Raji (cell line): ENCODE measurements around the gene CYS1.

Source experiments
- POLR2A ChIP-seq: IDR thresholded peaks from 2 replicates; pipeline ENCODE4 v1.6.1; 2011; ENCODE audit warnings: low read depth, low read length, control low read depth; ENCODE audit not compliant: insufficient read depth

The CYS1 gene

GRCh38 chr2:10031886-10032745 lies 48.1 kb downstream of the CYS1 start:
- TF ChIP-seq POLR2A, result no peak

- TF ChIP-seq POLR2A, result no peak
Measured at GRCh38 chr2:10030311-10030736, 49.9 kb downstream of the CYS1 start.

- no peak for TF ChIP-seq POLR2A
Measured at GRCh38 chr2:10029875-10030223, 50.4 kb downstream of the CYS1 start.

DNA sequence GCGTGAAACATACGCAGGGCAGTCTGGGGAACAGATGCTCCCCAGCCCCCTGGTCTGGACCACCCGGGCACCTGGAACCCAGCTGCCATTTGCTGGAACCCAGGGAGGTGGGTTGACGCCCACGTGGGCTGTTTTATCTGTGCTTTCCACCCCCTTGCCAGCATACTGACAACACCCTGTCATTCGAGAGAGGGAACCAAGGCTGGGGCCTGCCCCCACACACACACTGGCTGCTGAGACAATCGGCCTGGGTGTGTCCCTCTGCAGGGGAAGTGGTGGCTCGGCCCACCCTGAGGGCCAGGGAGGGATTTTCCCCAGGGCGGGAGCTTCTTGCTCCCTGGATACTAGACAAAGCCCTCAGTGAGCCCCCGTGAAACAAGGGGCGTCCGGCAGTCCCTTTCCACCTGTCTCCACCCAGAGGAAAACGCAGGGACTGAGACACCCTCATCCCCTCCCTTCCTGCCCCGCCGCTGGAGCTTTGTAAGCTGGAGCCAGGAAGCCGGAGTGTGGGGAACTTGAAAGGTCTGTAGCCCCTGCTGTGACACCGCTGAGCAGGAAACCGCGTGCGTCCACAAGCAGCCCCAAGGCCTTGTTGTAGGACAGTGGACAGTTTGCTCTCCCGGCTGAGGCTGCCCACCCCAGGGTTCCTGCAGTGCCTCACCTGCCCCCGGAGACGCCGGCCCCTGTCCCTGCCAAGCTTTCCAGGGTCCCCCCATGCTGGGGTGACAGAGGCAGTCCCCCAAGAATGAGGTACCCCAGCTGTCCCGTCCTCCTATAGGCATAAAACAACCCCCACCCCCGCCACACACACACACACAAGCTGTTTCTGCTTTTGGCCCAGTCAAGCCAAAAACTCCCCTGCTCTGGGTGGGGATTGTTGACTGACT lies 51.0 kb downstream of the CYS1 start:
- no peak for TF ChIP-seq POLR2A

GRCh38 chr2:10028407-10028987 lies 51.7 kb downstream of the CYS1 start:
- no peak for TF ChIP-seq POLR2A

DNA sequence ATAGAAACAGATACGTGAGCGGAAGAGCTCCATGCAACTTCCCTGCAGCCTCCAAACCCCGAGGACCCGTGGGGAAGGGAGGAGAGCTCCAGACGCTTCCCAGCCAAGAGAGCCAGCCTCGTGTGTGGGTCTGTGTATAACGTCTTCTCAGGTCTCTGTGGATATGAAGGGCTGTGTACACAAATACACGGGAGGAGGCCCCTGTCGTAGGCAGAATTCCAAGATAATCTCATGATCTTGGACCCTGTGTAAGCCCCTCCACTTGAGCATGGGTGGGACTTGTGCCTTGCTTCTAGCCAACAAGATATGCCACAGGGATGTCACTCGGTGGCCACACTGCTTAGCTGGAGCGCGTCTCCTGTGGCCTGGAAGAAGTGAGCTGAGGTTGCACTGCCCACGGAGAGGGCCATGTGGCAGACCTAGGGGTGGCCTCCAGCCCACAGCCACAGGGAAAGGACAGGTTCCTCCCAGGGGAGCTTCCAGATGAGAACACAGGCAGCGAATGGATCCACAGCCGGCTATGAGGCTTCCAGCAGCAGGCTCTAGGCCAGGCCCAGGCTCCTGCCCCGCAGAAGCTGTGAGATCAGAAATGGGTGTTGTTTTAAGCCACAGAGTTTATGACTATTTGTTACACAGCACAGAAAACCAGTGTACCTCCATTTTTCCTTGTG lies 52.4 kb downstream of the CYS1 start:
- no peak for TF ChIP-seq POLR2A

- TF ChIP-seq POLR2A, result no peak
Measured at GRCh38 chr2:10026940-10027569, 53.2 kb downstream of the CYS1 start.

DNA sequence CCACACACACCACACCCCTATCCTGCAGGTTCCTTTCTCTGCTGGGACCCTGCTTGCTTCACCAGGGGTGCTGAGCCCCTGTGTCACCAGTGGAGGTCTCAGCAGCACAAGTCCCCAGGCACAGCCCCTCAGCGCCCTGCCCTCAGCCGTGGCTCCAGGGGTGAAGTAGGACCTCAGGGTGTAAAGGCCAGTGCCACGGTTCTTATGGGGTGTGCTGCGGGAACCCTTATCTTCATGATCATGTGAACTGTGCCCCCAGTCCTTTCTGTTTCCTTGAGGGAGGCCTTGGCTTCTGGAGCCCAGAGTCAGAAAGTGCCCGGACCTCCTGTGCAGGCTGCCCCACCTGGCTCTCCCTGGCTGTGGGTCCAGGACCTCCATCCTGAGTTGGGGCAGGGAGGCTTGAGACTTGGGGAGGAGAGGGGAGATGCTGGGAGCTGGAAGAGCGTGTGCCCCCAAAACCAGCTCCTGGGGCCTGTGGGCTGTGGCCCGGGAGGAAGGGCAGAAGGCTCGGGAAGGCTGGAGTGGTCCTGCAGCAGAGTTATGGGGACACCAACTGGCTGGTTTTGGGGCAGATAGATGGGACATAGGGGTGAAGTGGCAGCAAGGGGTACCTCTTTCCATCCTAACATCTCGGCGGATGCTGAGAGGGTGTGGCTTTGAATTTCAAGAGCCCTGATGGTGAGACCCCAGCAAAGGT lies 57.1 kb downstream of the CYS1 start:
- no peak for TF ChIP-seq POLR2A

GRCh38 chr2:10022445-10022844 lies 57.8 kb downstream of the CYS1 start:
- TF ChIP-seq POLR2A, result no peak

DNA sequence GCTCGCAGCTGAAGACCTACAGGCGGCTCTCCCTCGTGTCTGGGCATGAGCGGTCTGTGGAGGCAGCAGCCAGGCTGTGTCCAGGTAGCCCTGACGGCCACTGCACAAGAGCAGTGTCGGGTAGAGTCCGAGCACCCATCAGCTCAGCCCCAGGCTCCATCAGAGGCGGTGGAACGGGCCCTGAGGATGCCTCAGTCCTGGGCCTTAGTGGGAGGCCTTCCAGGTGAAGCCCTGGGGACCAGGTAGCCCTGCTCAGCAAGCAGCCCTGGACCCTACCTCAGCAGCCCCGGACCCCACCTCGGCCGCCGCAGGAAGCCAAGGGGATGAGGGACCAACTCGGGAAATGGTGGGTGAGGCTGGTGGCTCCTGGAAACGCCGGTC lies 58.2 kb downstream of the CYS1 start:
- TF ChIP-seq POLR2A, result no peak

GRCh38 chr2:10019602-10020400 lies 60.4 kb downstream of the CYS1 start:
- no peak for TF ChIP-seq POLR2A

GRCh38 chr2:10019174-10019573 lies 61.0 kb downstream of the CYS1 start:
- TF ChIP-seq POLR2A, result no peak

- TF ChIP-seq POLR2A, result no peak
Measured at GRCh38 chr2:10017313-10017941, 62.8 kb downstream of the CYS1 start.
